Lung (tissue), 12 donors: ENCODE results near the gene IQSEC1. TPM values are rescaled to one million over a fixed set of nuclear protein-coding genes. Genes with fewer than 3 reads are reported as not detected.

Source experiments
- ATAC-seq: fragments of 200-7000 bp; cut with Tn5 transposase; one replicate; pipeline ENCODE4 v1.9.1; 2020; ENCODE audit warnings: moderate number of reproducible peaks; ENCODE audit not compliant: insufficient read depth, low FRiP score
- DNase-seq, 3 donors: peaks; one replicate each; pipeline ENCODE4 v3.0.0-alpha.2; 2013 to 2017
- H3K27ac ChIP-seq, 2 donors: one replicate each; pipeline ENCODE4 v1.5.1; 2013; ENCODE audit warnings: mild to moderate bottlenecking in 2 of 2, moderate library complexity in 2 of 2, control low read depth in 1 of 2, inconsistent platforms in 1 of 2, low read depth in 1 of 2, low read length in 1 of 2
- H3K27me3 ChIP-seq, 3 donors: one replicate each; pipeline ENCODE4 v1.5.1; 2013; ENCODE audit warnings: low read length in 2 of 3; ENCODE audit not compliant: control insufficient read depth in 3 of 3, insufficient read depth in 3 of 3
- H3K36me3 ChIP-seq, 4 donors: one replicate each; pipeline ENCODE4 v1.5.1; 2013; ENCODE audit warnings: low read length in 4 of 4, mild to moderate bottlenecking in 1 of 4, moderate library complexity in 1 of 4; ENCODE audit not compliant: control insufficient read depth in 4 of 4, insufficient read depth in 4 of 4
- H3K4me1 ChIP-seq, 5 donors: one replicate each; pipeline ENCODE4 v1.5.1; 2013; ENCODE audit warnings: low read length in 5 of 5, mild to moderate bottlenecking in 2 of 5, moderate library complexity in 1 of 5; ENCODE audit not compliant: control insufficient read depth in 5 of 5, insufficient read depth in 5 of 5
- H3K4me3 ChIP-seq: one replicate; pipeline ENCODE4 v1.5.1; 2013; ENCODE audit warnings: mild to moderate bottlenecking, control low read depth, moderate library complexity
- H3K9ac ChIP-seq, 2 donors: one replicate each; pipeline ENCODE4 v1.5.1; 2013; ENCODE audit warnings: low read length in 2 of 2, control low read depth in 1 of 2; ENCODE audit not compliant: insufficient read depth in 1 of 2
- H3K9me3 ChIP-seq, 4 donors: one replicate each; pipeline ENCODE4 v1.5.1; 2013; ENCODE audit warnings: low read length in 3 of 4, mild to moderate bottlenecking in 1 of 4, moderate library complexity in 1 of 4; ENCODE audit not compliant: control insufficient read depth in 4 of 4, insufficient read depth in 3 of 4
- WGBS, 2 donors: extraction: QIAGEN DNeasy Blood & Tissue Kit; methylation state at CpG; one replicate each; pipeline ENCODE4 v1.1.7; 2013; 5-methylcytosine and 5-hydroxymethylcytosine counted together
- polyA plus RNA-seq, 2 donors: library from polyadenylated mRNA; stranded (reverse); fragments of 200-250 nt; gene quantifications; one replicate each; pipeline ENCODE4 v1.2.1, GENCODE V29; 2013
- total RNA-seq, 2 donors: library from RNA; depleted of rRNA in 1 of 2; stranded (reverse); fragments of >200 nt in 1 of 2; gene quantifications; one replicate each; pipeline ENCODE4 v1.2.1, GENCODE V29; 2014 to 2021
- TF ChIP-seq, protein P1 (sequence below): IDR thresholded peaks from 2 replicates; pipeline ENCODE4 v1.5.1; 2012; ENCODE audit warnings: mild to moderate bottlenecking; ENCODE audit errors: control extremely low read depth, extremely low read depth
- donor health status: control.
- donor health status: control.
- donor health status: Bipolar disorder and iron deficiency.
- donor health status: healthy.
- donor health status: DM: yes; HTN: yes; CAD: no.

The IQSEC1 gene
- total and polyA plus RNA-seq, 4 donors: 13.9 to 69.1 (median 31.1) TPM

DNA sequence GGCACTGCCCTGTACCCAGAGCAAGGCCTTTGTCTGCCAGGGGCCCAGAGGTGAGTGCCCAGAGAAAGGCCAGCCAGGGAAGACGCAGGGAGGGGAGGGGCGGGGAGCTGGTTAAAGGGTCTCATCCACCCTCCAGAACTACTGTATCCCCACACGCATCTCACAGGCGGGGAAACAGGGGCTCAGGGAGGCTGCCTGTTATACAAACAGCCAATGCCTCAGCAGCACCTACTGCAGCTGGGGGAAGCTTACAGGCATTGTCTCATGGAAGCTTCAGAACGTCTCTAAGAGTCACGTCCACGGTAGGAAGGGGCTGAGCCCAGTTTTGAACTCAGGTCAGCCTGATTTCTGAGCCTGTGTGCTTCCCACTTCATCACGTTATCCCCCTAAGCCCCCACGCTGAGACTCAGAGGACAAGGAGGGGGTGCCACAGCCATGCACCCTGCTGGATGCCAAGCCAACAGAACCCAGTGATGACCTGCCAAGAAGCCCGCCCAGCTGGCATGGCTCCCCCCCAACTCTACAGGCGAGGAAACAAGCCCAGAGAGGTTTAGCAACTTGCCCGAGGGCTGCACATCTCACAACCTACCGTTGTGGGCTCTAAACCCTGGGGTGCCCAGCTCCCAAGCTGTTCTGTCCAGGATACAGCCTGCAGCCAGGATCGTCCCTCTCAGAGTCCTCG, 54.5 kb downstream of the IQSEC1 start:
- no peaks in the 10 kb centered on the region for H3K27me3 ChIP-seq
- H3K27ac ChIP-seq: peak overlapping the region in 1 of 2 donors; percentile 4
- H3K36me3 ChIP-seq: no peaks in the 10 kb centered on the region
- H3K4me1 ChIP-seq: peaks cover 7 to 56% (median 32%) of the 10 kb centered on the region in 5 donors
- no peak for DNase-seq
- H3K9ac ChIP-seq: peak overlapping the region in 1 of 2 donors; percentile 8
- WGBS, 2 donors: 80 to 86% methylated on average over 15 of the region's 15 CpGs
- ATAC-seq: no peak
- H3K9me3 ChIP-seq: no peaks in the 10 kb centered on the region
- no peak overlapping the region for H3K4me3 ChIP-seq
- TF ChIP-seq, protein P1, sequence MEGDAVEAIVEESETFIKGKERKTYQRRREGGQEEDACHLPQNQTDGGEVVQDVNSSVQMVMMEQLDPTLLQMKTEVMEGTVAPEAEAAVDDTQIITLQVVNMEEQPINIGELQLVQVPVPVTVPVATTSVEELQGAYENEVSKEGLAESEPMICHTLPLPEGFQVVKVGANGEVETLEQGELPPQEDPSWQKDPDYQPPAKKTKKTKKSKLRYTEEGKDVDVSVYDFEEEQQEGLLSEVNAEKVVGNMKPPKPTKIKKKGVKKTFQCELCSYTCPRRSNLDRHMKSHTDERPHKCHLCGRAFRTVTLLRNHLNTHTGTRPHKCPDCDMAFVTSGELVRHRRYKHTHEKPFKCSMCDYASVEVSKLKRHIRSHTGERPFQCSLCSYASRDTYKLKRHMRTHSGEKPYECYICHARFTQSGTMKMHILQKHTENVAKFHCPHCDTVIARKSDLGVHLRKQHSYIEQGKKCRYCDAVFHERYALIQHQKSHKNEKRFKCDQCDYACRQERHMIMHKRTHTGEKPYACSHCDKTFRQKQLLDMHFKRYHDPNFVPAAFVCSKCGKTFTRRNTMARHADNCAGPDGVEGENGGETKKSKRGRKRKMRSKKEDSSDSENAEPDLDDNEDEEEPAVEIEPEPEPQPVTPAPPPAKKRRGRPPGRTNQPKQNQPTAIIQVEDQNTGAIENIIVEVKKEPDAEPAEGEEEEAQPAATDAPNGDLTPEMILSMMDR: no peak

GRCh38 chr3:13018043-13018451, 55.2 kb downstream of the IQSEC1 start:
- H3K9me3 ChIP-seq: no peaks in the 10 kb centered on the region
- TF ChIP-seq, protein P1: no peak
- H3K4me3 ChIP-seq: no peak overlapping the region
- H3K27me3 ChIP-seq: no peaks in the 10 kb centered on the region
- H3K9ac ChIP-seq: no peak overlapping the region
- no peaks in the 10 kb centered on the region for H3K36me3 ChIP-seq
- 49 to 54% methylated on average over 8 of the region's 8 CpGs for WGBS, 2 donors
- DNase-seq (no peak), ATAC-seq (no peak)
- H3K27ac ChIP-seq: no peak overlapping the region
- peaks cover 7 to 56% (median 32%) of the 10 kb centered on the region in 5 donors for H3K4me1 ChIP-seq

DNA sequence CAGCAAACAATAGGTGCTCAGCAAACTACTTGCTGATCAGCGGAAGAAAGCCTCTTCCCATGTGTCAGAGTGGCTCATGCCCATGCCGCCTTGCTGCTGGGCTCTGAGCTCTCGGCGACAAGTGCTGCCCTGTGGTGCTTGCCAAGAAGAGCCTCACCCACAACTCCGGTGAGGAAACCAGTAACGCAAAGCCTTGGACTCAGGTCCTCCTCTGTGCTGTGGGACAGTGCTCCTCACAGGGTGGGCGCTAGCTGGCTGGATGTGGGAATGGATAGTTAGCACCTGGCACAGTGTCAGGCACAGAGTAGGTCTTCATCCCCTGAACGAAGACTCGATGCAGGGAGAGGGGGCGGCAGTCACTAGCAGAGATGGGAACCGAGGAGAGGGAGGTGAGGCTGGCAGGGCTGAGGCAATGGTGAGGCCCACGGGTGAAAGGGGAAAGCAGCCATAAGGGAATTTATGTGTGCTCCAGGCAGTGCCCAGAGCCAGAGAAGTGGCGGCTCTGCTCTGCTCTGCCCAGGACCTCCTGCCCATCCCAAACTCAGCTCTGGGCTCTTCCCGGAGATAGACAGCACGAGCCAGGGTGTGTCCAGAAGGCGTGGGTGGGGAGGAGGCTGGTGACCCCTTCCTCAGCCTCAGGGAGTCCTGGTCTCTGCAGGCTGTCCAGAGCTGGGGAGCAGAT, 55.7 kb downstream of the IQSEC1 start:
- no peak for DNase-seq
- no peak overlapping the region for H3K27ac ChIP-seq
- H3K9ac ChIP-seq: no peak overlapping the region
- peaks cover 5 to 52% (median 32%) of the 10 kb centered on the region in 5 donors for H3K4me1 ChIP-seq
- H3K36me3 ChIP-seq: no peaks in the 10 kb centered on the region
- 85% methylated on average over 16 of the region's 16 CpGs for WGBS, 2 donors
- no peaks in the 10 kb centered on the region for H3K9me3 ChIP-seq
- TF ChIP-seq, protein P1: no peak
- H3K27me3 ChIP-seq: no peaks in the 10 kb centered on the region
- no peak overlapping the region for H3K4me3 ChIP-seq
- ATAC-seq: no peak
